ENCODE data around the gene FAM9C.

GRCh38 chrX:12997906-12998687, 46.3 kb downstream of the FAM9C start:
- TF ChIP-seq GATA2 (IDR thresholded peaks at IDR 0.05; ENCODE audit: low read depth, low read length) (no peak), GATA3 (IDR thresholded peaks at IDR 0.05; ENCODE audit: low read depth, low read length) (no peak)
